Body of pancreas (tissue), 4 donors: ENCODE data around the gene SLC19A1. TPM values are rescaled to one million over a fixed set of nuclear protein-coding genes. Genes with fewer than 3 reads are reported as not detected.
"Not testable (repeated sequence)": the region's sequence is repeated elsewhere in the genome, so short reads cannot be mapped to it uniquely, and the experiment has no call there.

Experiments used
- ATAC-seq: fragments of 150-250 bp; one replicate; pipeline ENCODE4 v1.9.1; 2016
- DNase-seq, 4 donors: peaks; one replicate each; pipeline ENCODE4 v3.0.0-alpha.2; 2019
- H3K27ac ChIP-seq, 4 donors: fragments of 200-600 bp; sonication (generic); 1 replicate in 3 of 4; 2 replicates in 1 of 4; pipeline versions ENCODE4 v1.5.1 to v1.6.1; 2016 to 2019; ENCODE audit warnings: mild to moderate bottlenecking in 1 of 4, mixed read lengths in 1 of 4, moderate library complexity in 1 of 4
- H3K27me3 ChIP-seq, 2 donors: fragments of 200-600 bp; sonication (generic); one replicate each; pipeline ENCODE4 v1.6.0; 2016; ENCODE audit warnings: mild to moderate bottlenecking in 1 of 2
- H3K36me3 ChIP-seq, 2 donors: fragments of 200-600 bp; sonication (generic); replicated peaks in 1 of 2; 2 replicates each; pipeline ENCODE4 v1.5.1; 2016; ENCODE audit warnings: low read depth in 2 of 2; ENCODE audit not compliant: insufficient read depth in 1 of 2
- H3K4me1 ChIP-seq: fragments of 200-600 bp; sonication (generic); one replicate; pipeline ENCODE4 v1.6.0; 2016
- H3K4me3 ChIP-seq, 2 donors: fragments of 200-600 bp; sonication (generic); 1 replicate in 1 of 2; 2 replicates in 1 of 2; pipeline ENCODE4 v1.5.1; 2016 to 2019
- H3K9me3 ChIP-seq, 3 donors: fragments of 200-600 bp; sonication (generic); 1 replicate in 2 of 3; 2 replicates in 1 of 3; pipeline ENCODE4 v1.5.1; 2016
- POLR2A ChIP-seq, 3 donors: fragments of 450-650 bp; IDR thresholded peaks; one replicate each; pipeline ENCODE4 v1.6.1; 2016; ENCODE audit warnings: antibody characterized with exemption in 3 of 3, mild to moderate bottlenecking in 2 of 3
- WGBS, 2 donors: methylation state at CpG; one replicate each; pipeline ENCODE4 v1.1.5; 2017; 5-methylcytosine and 5-hydroxymethylcytosine counted together
- intact Hi-C: fragments of 100-400 bp; cut with DNase I; formaldehyde crosslinking; loops from one replicate; pipeline ENCODE4 v1.15.1; 2023
- total RNA-seq, 2 donors: library from RNA; depleted of rRNA; stranded (reverse); fragments of >200 nt; gene quantifications; one replicate each; pipeline ENCODE4 v1.1.0, GENCODE V29; 2016
- TF ChIP-seq, protein P1 (sequence below), 7 experiments: fragments of 450-650 bp in 4 of 7; fragments of 200-600 bp in 3 of 7; sonication (generic) in 3 of 7; IDR thresholded peaks; one replicate each; pipeline ENCODE4 v1.5.1; 2016 to 2019; ENCODE audit warnings: antibody characterized with exemption in 7 of 7

The SLC19A1 gene
- total RNA-seq, 2 donors from 2014 or later = 2.6 to 7.0 TPM

DNA sequence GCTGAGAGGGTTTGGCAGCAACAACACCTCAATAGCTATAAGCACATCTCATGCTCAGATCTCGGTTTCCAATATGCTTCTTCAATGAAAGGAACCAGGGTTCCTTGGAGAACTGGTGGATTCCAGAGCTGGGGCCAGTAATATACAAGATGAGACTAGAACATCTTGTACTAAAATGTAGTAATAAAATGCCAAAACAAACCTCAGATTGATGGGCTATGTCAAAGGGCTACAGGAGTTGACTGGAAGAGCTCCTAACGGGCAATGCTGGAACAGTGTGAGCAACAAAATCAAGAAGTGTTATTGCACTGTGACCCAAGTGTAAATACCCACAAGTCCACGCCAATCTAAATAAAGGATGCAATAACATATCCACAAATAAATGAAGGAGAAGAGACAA is 26.1 kb upstream of the SLC19A1 start:
- WGBS, 2 donors = 70 to 73% methylated on average over 3 of the region's 3 CpGs
- Histone ChIP-seq H3K4me1 (no peaks in the 10 kb centered on the region), H3K27me3 (no peaks in the 10 kb centered on the region), H3K4me3 (no peak overlapping the region), H3K27ac (no peak overlapping the region), H3K9me3 (no peaks in the 10 kb centered on the region), H3K36me3 (no peaks in the 10 kb centered on the region)
- ATAC-seq (no peak), DNase-seq (no peak)
- intact Hi-C loops = no loop called here
- TF ChIP-seq, protein P1, sequence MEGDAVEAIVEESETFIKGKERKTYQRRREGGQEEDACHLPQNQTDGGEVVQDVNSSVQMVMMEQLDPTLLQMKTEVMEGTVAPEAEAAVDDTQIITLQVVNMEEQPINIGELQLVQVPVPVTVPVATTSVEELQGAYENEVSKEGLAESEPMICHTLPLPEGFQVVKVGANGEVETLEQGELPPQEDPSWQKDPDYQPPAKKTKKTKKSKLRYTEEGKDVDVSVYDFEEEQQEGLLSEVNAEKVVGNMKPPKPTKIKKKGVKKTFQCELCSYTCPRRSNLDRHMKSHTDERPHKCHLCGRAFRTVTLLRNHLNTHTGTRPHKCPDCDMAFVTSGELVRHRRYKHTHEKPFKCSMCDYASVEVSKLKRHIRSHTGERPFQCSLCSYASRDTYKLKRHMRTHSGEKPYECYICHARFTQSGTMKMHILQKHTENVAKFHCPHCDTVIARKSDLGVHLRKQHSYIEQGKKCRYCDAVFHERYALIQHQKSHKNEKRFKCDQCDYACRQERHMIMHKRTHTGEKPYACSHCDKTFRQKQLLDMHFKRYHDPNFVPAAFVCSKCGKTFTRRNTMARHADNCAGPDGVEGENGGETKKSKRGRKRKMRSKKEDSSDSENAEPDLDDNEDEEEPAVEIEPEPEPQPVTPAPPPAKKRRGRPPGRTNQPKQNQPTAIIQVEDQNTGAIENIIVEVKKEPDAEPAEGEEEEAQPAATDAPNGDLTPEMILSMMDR (IDR thresholded peaks at IDR 0.05) = no peak
- no peak for TF ChIP-seq POLR2A (IDR thresholded peaks at IDR 0.05)

- WGBS, 2 donors = 80 to 85% methylated on average over 11 of the region's 11 CpGs
- H3K9me3 ChIP-seq, DNase-seq, ATAC-seq, intact Hi-C loops, H3K4me3 ChIP-seq, H3K36me3 ChIP-seq, H3K27ac ChIP-seq, H3K4me1 ChIP-seq, H3K27me3 ChIP-seq: not testable (repeated sequence)
Measured at GRCh38 chr21:45564137-45564536, 21.9 kb upstream of the SLC19A1 start.

- H3K36me3 ChIP-seq = no peaks in the 10 kb centered on the region
- no peak overlapping the region for H3K4me3 ChIP-seq
- ATAC-seq = peak; percentile 27
- H3K4me1 ChIP-seq = no peaks in the 10 kb centered on the region
- intact Hi-C loops = no loop called here
- no peak for TF ChIP-seq POLR2A (IDR thresholded peaks at IDR 0.05)
- TF ChIP-seq, protein P1 (IDR thresholded peaks at IDR 0.05) = no peak
- no peak overlapping the region for H3K27ac ChIP-seq
- H3K9me3 ChIP-seq = no peaks in the 10 kb centered on the region
- no peaks in the 10 kb centered on the region for H3K27me3 ChIP-seq
- no peak for DNase-seq
- WGBS, 2 donors = 13 to 16% methylated on average over 6 of the region's 6 CpGs
Measured at GRCh38 chr21:45562965-45563364, 20.7 kb upstream of the SLC19A1 start.

DNA sequence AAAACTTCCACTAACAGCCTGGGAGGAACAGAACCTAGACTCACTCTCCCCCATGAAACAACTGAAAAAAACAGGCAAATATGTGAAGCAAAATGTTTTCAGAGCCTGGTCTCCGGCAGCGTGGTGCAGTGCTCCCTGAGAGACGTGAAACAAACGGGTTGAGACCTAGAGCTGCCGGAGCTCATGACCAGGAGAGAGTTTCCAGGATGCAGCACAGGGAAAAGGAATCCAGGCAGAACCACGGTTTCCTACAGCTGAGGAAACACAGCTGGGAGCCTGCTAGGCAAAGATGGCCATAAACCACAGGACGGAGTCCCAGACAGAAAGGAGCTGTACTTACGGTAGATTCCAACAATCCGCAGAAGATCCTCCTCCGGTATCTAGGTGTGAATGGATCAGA is 20.2 kb upstream of the SLC19A1 start:
- ATAC-seq (no peak), DNase-seq (no peak)
- intact Hi-C loops = no loop called here
- Histone ChIP-seq H3K36me3 (no peaks in the 10 kb centered on the region), H3K27ac (no peak overlapping the region), H3K9me3 (no peaks in the 10 kb centered on the region), H3K4me3 (no peak overlapping the region), H3K4me1 (no peaks in the 10 kb centered on the region), H3K27me3 (no peaks in the 10 kb centered on the region)
- 53 to 60% methylated on average over 10 of the region's 10 CpGs for WGBS, 2 donors
- TF ChIP-seq, protein P1 (IDR thresholded peaks at IDR 0.05) = no peak
- no peak for TF ChIP-seq POLR2A (IDR thresholded peaks at IDR 0.05)

GRCh38 chr21:45561241-45561640 is 19.0 kb upstream of the SLC19A1 start:
- intact Hi-C loops, H3K4me1 ChIP-seq, H3K4me3 ChIP-seq, ATAC-seq, H3K27me3 ChIP-seq, H3K27ac ChIP-seq, DNase-seq, H3K9me3 ChIP-seq, H3K36me3 ChIP-seq: not testable (repeated sequence)
- WGBS, 2 donors = 81 to 87% methylated on average over 8 of the region's 8 CpGs
